Panc1 (cell line): ENCODE data around the gene COL11A1.

Experiments
- CTCF ChIP-seq: fragments of 450-650 bp; IDR thresholded peaks from 2 replicates; pipeline ENCODE4 v1.5.1; 2017; ENCODE audit warnings: mild to moderate bottlenecking
- POLR2AphosphoS5 ChIP-seq: IDR thresholded peaks from 2 replicates; pipeline ENCODE4 v1.6.1; 2012; ENCODE audit warnings: mild to moderate bottlenecking, low read depth, low read length, moderate library complexity
- REST ChIP-seq, 2 experiments: IDR thresholded peaks; 2 replicates each; pipeline ENCODE4 v1.6.1; 2011 to 2012; ENCODE audit warnings: low read depth in 2 of 2, control low read depth in 1 of 2, low read length in 1 of 2, mild to moderate bottlenecking in 1 of 2, moderate library complexity in 1 of 2; ENCODE audit not compliant: insufficient read depth in 1 of 2

GRCh38 chr1:103112546-103112945 is 4.2 kb upstream of the COL11A1 start:
- TF ChIP-seq CTCF (no peak), POLR2AphosphoS5 (no peak), REST (IDR thresholded peaks at IDR 0.05; ENCODE audit: insufficient read depth in 1 of 2, low read depth in 2 of 2, low read length in 1 of 2) (no peak)
